B cell (primary cell): Measurements from ENCODE around the gene REC8.

Experiments
- CTCF ChIP-seq: fragments of 200-600 bp; IDR thresholded peaks from one replicate; pipeline ENCODE4 v1.8.0; 2022; ENCODE audit warnings: antibody characterized with exemption, mild to moderate bottlenecking
- EZH2 ChIP-seq: IDR thresholded peaks from 2 replicates; pipeline ENCODE4 v1.6.1; 2012; ENCODE audit warnings: borderline replicate concordance, low read depth, mild to moderate bottlenecking, moderate library complexity, low read length; ENCODE audit not compliant: insufficient read depth, poor library complexity, severe bottlenecking

GRCh38 chr14:24177891-24178290 lies 6.0 kb downstream of the REC8 start:
- TF ChIP-seq CTCF (no peak), EZH2 (no peak)
